Measurements from ENCODE around the gene TTL.
"Not testable (repeated sequence)": the region's sequence is repeated elsewhere in the genome, so short reads cannot be mapped to it uniquely, and the experiment has no call there.

TTL gene

GRCh38 chr2:112481528-112482233, at the start of gene TTL:
TTL (plus strand) TSS chr2:112482156; CDS start chr2:112482345, 189 bp downstream.
- Histone ChIP-seq H3K4me1 (ENCODE audit: control insufficient read depth, insufficient read depth, low read length, unreplicated experiment) (peaks cover 17% of the 10 kb centered on the region), H2AFZ (ENCODE audit: low read length, unreplicated experiment) (peak within 1 kb of the TSS; percentile 78), H3K4me3 (ENCODE audit: low read depth, low read length) (peak within 1 kb of the TSS; percentile 100), H3K79me2 (ENCODE audit: control insufficient read depth, insufficient read depth, low read length, unreplicated experiment) (peaks cover 42% of the 10 kb centered on the region), H3K27ac (ENCODE audit: low read depth, low read length) (peak within 1 kb of the TSS; percentile 74), H3K36me3 (ENCODE audit: insufficient read depth, low read length) (no peaks in the 10 kb centered on the region), H3K27me3 (ENCODE audit: insufficient read depth, low read length) (no peaks in the 10 kb centered on the region)

GRCh38 chr2:112432390-112432734, 49.6 kb upstream of the TTL start:
- H3K36me3 ChIP-seq (ENCODE audit: insufficient read depth, low read length); H3K79me2 ChIP-seq (ENCODE audit: control insufficient read depth, insufficient read depth, low read length, unreplicated experiment); H3K4me1 ChIP-seq (ENCODE audit: control insufficient read depth, insufficient read depth, low read length, unreplicated experiment); H3K27me3 ChIP-seq (ENCODE audit: insufficient read depth, low read length); H3K27ac ChIP-seq (ENCODE audit: low read depth, low read length): not testable (repeated sequence)
- peak overlapping the region; percentile 76 for H3K4me3 ChIP-seq (ENCODE audit: low read depth, low read length)
- H2AFZ ChIP-seq (ENCODE audit: low read length, unreplicated experiment): peak overlapping the region; percentile 32

GRCh38 chr2:112432735-112433479, 49.0 kb upstream of the TTL start:
- H3K4me1 ChIP-seq (ENCODE audit: control insufficient read depth, insufficient read depth, low read length, unreplicated experiment); H3K79me2 ChIP-seq (ENCODE audit: control insufficient read depth, insufficient read depth, low read length, unreplicated experiment); H2AFZ ChIP-seq (ENCODE audit: low read length, unreplicated experiment); H3K27ac ChIP-seq (ENCODE audit: low read depth, low read length); H3K36me3 ChIP-seq (ENCODE audit: insufficient read depth, low read length); H3K27me3 ChIP-seq (ENCODE audit: insufficient read depth, low read length): not testable (repeated sequence)
- peak overlapping the region; percentile 76 for H3K4me3 ChIP-seq (ENCODE audit: low read depth, low read length)

- H3K4me1 ChIP-seq (ENCODE audit: control insufficient read depth, insufficient read depth, low read length, unreplicated experiment); H3K27ac ChIP-seq (ENCODE audit: low read depth, low read length); H3K27me3 ChIP-seq (ENCODE audit: insufficient read depth, low read length); H3K36me3 ChIP-seq (ENCODE audit: insufficient read depth, low read length); H3K79me2 ChIP-seq (ENCODE audit: control insufficient read depth, insufficient read depth, low read length, unreplicated experiment): not testable (repeated sequence)
- Histone ChIP-seq H2AFZ (ENCODE audit: low read length, unreplicated experiment) (peak within 1 kb of the TSS; percentile 32), H3K4me3 (ENCODE audit: low read depth, low read length) (peak within 1 kb of the TSS; percentile 76)
These were observed 48.5 kb upstream of the TTL start, which contains the start of gene RGPD8 for GRCh38 chr2:112433480-112433879. RGPD8 (minus strand) TSS chr2:112433645; CDS start chr2:112433453, 192 bp downstream.

- Histone ChIP-seq H2AFZ (ENCODE audit: low read length, unreplicated experiment) (no peak overlapping the region), H3K4me3 (ENCODE audit: low read depth, low read length) (no peak overlapping the region), H3K36me3 (ENCODE audit: insufficient read depth, low read length) (no peaks in the 10 kb centered on the region), H3K27ac (ENCODE audit: low read depth, low read length) (no peak overlapping the region), H3K27me3 (ENCODE audit: insufficient read depth, low read length) (no peaks in the 10 kb centered on the region), H3K4me1 (ENCODE audit: control insufficient read depth, insufficient read depth, low read length, unreplicated experiment) (peaks cover 3% of the 10 kb centered on the region), H3K79me2 (ENCODE audit: control insufficient read depth, insufficient read depth, low read length, unreplicated experiment) (no peaks in the 10 kb centered on the region)
These were observed 47.8 kb upstream of the TTL start for GRCh38 chr2:112433932-112434730.

- not testable (repeated sequence) for H3K4me3 ChIP-seq (ENCODE audit: low read depth, low read length); H3K79me2 ChIP-seq (ENCODE audit: control insufficient read depth, insufficient read depth, low read length, unreplicated experiment); H3K4me1 ChIP-seq (ENCODE audit: control insufficient read depth, insufficient read depth, low read length, unreplicated experiment); H3K36me3 ChIP-seq (ENCODE audit: insufficient read depth, low read length); H3K27ac ChIP-seq (ENCODE audit: low read depth, low read length); H3K27me3 ChIP-seq (ENCODE audit: insufficient read depth, low read length); H2AFZ ChIP-seq (ENCODE audit: low read length, unreplicated experiment)
These were observed 46.9 kb upstream of the TTL start for GRCh38 chr2:112434890-112435715.

- H3K27me3 ChIP-seq (ENCODE audit: insufficient read depth, low read length); H2AFZ ChIP-seq (ENCODE audit: low read length, unreplicated experiment); H3K4me1 ChIP-seq (ENCODE audit: control insufficient read depth, insufficient read depth, low read length, unreplicated experiment); H3K27ac ChIP-seq (ENCODE audit: low read depth, low read length); H3K36me3 ChIP-seq (ENCODE audit: insufficient read depth, low read length); H3K4me3 ChIP-seq (ENCODE audit: low read depth, low read length); H3K79me2 ChIP-seq (ENCODE audit: control insufficient read depth, insufficient read depth, low read length, unreplicated experiment): not testable (repeated sequence)
These were observed 46.1 kb upstream of the TTL start for GRCh38 chr2:112435716-112436431.

- H3K4me1 ChIP-seq (ENCODE audit: control insufficient read depth, insufficient read depth, low read length, unreplicated experiment); H3K4me3 ChIP-seq (ENCODE audit: low read depth, low read length); H3K36me3 ChIP-seq (ENCODE audit: insufficient read depth, low read length); H3K27ac ChIP-seq (ENCODE audit: low read depth, low read length); H2AFZ ChIP-seq (ENCODE audit: low read length, unreplicated experiment); H3K79me2 ChIP-seq (ENCODE audit: control insufficient read depth, insufficient read depth, low read length, unreplicated experiment); H3K27me3 ChIP-seq (ENCODE audit: insufficient read depth, low read length): not testable (repeated sequence)
These were observed 45.0 kb upstream of the TTL start for GRCh38 chr2:112436993-112437392.

GRCh38 chr2:112437405-112437831, 44.5 kb upstream of the TTL start:
- H3K4me3 ChIP-seq (ENCODE audit: low read depth, low read length); H3K4me1 ChIP-seq (ENCODE audit: control insufficient read depth, insufficient read depth, low read length, unreplicated experiment); H2AFZ ChIP-seq (ENCODE audit: low read length, unreplicated experiment); H3K36me3 ChIP-seq (ENCODE audit: insufficient read depth, low read length); H3K27me3 ChIP-seq (ENCODE audit: insufficient read depth, low read length); H3K27ac ChIP-seq (ENCODE audit: low read depth, low read length); H3K79me2 ChIP-seq (ENCODE audit: control insufficient read depth, insufficient read depth, low read length, unreplicated experiment): not testable (repeated sequence)

Measured in ACC112 (cell line).